ENCODE measurements around the gene FBXO33. TPM values are rescaled to one million over a fixed set of nuclear protein-coding genes. Genes with fewer than 3 reads are reported as not detected.
A peak's percentile ranks its signal among the peaks of the same experiment; 100 is the strongest.

FBXO33 gene
- total RNA-seq, 4 donors from 2014 or later = 12.4 to 23.7 (median 15.3) TPM

GRCh38 chr14:39372656-39373055 lies 59.6 kb downstream of the FBXO33 start:
- 89% methylated on average over 1 of the region's 1 CpG for WGBS
- no peak overlapping the region for H3K4me3 ChIP-seq

GRCh38 chr14:39370415-39370814 lies 61.8 kb downstream of the FBXO33 start:
- TF ChIP-seq POLR2AphosphoS5 (IDR thresholded peaks at IDR 0.05) (no peak), POLR2A (IDR thresholded peaks at IDR 0.05) (no peak), EP300 (IDR thresholded peaks at IDR 0.05) (no peak), CTCF (IDR thresholded peaks at IDR 0.05) (no peak)
- H3K27ac ChIP-seq = no peak overlapping the region
- H3K4me3 ChIP-seq = no peak overlapping the region
- no peak for DNase-seq (ENCODE audit: low spot score in 2 of 2)
- 92% methylated on average over 12 of the region's 12 CpGs for WGBS
- peaks cover 6% of the 10 kb centered on the region for H3K36me3 ChIP-seq
- no peaks in the 10 kb centered on the region for H3K27me3 ChIP-seq
- no peaks in the 10 kb centered on the region for H3K4me1 ChIP-seq
- H3K9me3 ChIP-seq = no peaks in the 10 kb centered on the region

More at GRCh38 chr14:39372656-39373055, 59.6 kb downstream of the FBXO33 start:
- Histone ChIP-seq H3K36me3 (peaks cover 6% of the 10 kb centered on the region), H3K9me3 (no peaks in the 10 kb centered on the region), H3K4me1 (peaks cover 11% of the 10 kb centered on the region), H3K27me3 (no peaks in the 10 kb centered on the region), H3K27ac (no peak overlapping the region)
- DNase-seq (ENCODE audit: low spot score in 2 of 2) = no peak
- no peak for TF ChIP-seq POLR2A (IDR thresholded peaks at IDR 0.05)
- TF ChIP-seq CTCF (IDR thresholded peaks at IDR 0.05) = no peak
- no peak for TF ChIP-seq EP300 (IDR thresholded peaks at IDR 0.05)
- TF ChIP-seq POLR2AphosphoS5 (IDR thresholded peaks at IDR 0.05) = no peak

GRCh38 chr14:39369029-39369428 lies 63.2 kb downstream of the FBXO33 start:
- Histone ChIP-seq H3K27ac (no peak overlapping the region), H3K4me3 (no peak overlapping the region), H3K36me3 (peaks cover 8% of the 10 kb centered on the region), H3K27me3 (no peaks in the 10 kb centered on the region), H3K4me1 (no peaks in the 10 kb centered on the region), H3K9me3 (no peaks in the 10 kb centered on the region)
- no peak for DNase-seq (ENCODE audit: low spot score in 2 of 2)
- no peak for TF ChIP-seq POLR2A (IDR thresholded peaks at IDR 0.05)
- WGBS = 64% methylated on average over 2 of the region's 2 CpGs

GRCh38 chr14:39368261-39368959 lies 63.8 kb downstream of the FBXO33 start:
- peak in 1 of 2 donors; percentile 26 for TF ChIP-seq CTCF (IDR thresholded peaks at IDR 0.05)
- TF ChIP-seq POLR2AphosphoS5 (IDR thresholded peaks at IDR 0.05) = no peak
- no peak for DNase-seq (ENCODE audit: low spot score in 2 of 2)
- Histone ChIP-seq H3K27ac (no peak overlapping the region), H3K4me1 (no peaks in the 10 kb centered on the region), H3K4me3 (no peak overlapping the region), H3K9me3 (no peaks in the 10 kb centered on the region), H3K27me3 (no peaks in the 10 kb centered on the region), H3K36me3 (peaks cover 13% of the 10 kb centered on the region)
- 52% methylated on average over 4 of the region's 4 CpGs for WGBS

GRCh38 chr14:39367387-39367751 lies 64.9 kb downstream of the FBXO33 start:
- Histone ChIP-seq H3K27ac (no peak overlapping the region), H3K36me3 (peaks cover 16% of the 10 kb centered on the region), H3K27me3 (no peaks in the 10 kb centered on the region), H3K4me1 (no peaks in the 10 kb centered on the region), H3K4me3 (no peak overlapping the region), H3K9me3 (no peaks in the 10 kb centered on the region)
- WGBS = 92% methylated on average over 2 of the region's 2 CpGs
- TF ChIP-seq POLR2AphosphoS5 (IDR thresholded peaks at IDR 0.05) (no peak), POLR2A (IDR thresholded peaks at IDR 0.05) (no peak), CTCF (IDR thresholded peaks at IDR 0.05) (no peak), EP300 (IDR thresholded peaks at IDR 0.05) (no peak)
- DNase-seq (ENCODE audit: low spot score in 2 of 2) = no peak
